ENCODE results near the gene OR3A3.
"Not testable (repeated sequence)": the region's sequence is repeated elsewhere in the genome, so short reads cannot be mapped to it uniquely, and the experiment has no call there.

OR3A3 gene

GRCh38 chr17:3400055-3400454 lies 11.1 kb upstream of the OR3A3 start:
- no peak overlapping the region for H3K4me3 ChIP-seq (ENCODE audit: low read depth, low read length)
- TF ChIP-seq, protein P1, sequence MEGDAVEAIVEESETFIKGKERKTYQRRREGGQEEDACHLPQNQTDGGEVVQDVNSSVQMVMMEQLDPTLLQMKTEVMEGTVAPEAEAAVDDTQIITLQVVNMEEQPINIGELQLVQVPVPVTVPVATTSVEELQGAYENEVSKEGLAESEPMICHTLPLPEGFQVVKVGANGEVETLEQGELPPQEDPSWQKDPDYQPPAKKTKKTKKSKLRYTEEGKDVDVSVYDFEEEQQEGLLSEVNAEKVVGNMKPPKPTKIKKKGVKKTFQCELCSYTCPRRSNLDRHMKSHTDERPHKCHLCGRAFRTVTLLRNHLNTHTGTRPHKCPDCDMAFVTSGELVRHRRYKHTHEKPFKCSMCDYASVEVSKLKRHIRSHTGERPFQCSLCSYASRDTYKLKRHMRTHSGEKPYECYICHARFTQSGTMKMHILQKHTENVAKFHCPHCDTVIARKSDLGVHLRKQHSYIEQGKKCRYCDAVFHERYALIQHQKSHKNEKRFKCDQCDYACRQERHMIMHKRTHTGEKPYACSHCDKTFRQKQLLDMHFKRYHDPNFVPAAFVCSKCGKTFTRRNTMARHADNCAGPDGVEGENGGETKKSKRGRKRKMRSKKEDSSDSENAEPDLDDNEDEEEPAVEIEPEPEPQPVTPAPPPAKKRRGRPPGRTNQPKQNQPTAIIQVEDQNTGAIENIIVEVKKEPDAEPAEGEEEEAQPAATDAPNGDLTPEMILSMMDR (IDR thresholded peaks at IDR 0.05; ENCODE audit: control insufficient read depth, extremely low read depth, insufficient read depth) = no peak
- no peak for DNase-seq (ENCODE audit: low read depth)

DNA sequence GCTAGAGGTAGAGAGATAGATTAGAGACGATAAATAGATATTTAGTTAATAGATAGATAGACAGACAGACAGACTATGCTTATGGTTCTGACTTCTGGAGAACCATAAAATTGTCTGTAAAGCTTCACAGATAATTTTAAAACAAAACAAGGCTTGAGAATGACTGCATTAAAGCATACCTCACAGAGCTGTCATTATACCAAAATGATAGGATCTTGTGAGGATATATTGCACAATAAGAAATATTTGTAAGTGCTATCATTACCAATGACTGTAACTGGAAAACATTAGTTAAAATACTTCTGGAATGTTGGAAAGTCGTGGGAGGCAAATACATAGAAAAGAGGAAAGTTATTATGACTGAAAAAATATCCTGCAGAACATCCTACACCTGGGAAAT lies 9.4 kb upstream of the OR3A3 start:
- TF ChIP-seq, protein P1 (IDR thresholded peaks at IDR 0.05; ENCODE audit: control insufficient read depth, extremely low read depth, insufficient read depth) = no peak
- no peak for DNase-seq (ENCODE audit: low read depth)
- H3K4me3 ChIP-seq (ENCODE audit: low read depth, low read length) = no peak overlapping the region

DNA sequence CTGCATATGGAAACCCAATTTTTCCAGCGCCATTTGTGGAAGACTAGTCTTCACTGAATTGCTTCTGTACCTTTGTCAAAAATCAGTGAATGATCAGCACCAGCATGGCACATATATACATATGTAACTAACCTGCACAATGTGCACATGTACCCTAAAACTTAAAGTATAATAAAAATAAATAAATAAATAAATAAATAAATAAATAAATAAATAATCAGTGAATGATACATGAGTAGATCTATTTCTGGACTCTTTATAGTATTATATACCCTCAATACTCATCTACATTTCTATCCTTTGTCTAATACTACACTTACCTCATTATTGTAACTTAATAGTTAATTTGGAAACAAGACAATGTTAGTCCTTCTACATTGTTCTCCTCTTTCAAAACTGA lies 7.3 kb upstream of the OR3A3 start:
- not testable (repeated sequence) for DNase-seq (ENCODE audit: low read depth)

DNA sequence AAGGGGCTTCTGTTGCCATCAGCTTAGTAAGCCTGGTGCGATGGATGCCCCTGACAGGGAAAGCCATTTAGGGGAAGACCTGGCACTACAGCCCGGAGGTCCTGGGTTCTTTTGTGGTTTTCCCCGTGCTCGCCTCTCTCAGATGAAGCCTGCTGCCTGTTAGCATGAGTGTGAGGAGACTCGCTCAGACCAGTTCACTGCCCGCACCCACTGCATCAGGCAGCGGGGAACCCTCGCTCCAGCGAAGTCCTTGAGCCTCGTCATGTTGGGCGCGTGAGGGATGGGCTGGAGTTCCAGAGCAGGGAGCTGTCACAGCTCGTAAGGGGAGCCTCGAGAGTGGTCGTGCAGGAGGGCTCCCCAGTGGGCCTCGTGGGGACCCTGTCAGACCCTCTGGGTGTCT lies 1.0 kb downstream of the OR3A3 start:
- DNase-seq (ENCODE audit: low read depth); H3K4me3 ChIP-seq (ENCODE audit: low read depth, low read length): not testable (repeated sequence)

More for the DNA sequence above, 7.3 kb upstream of the OR3A3 start:
- not testable (repeated sequence) for H3K4me3 ChIP-seq (ENCODE audit: low read depth, low read length)

GRCh38 chr17:3415610-3416009 lies 4.4 kb downstream of the OR3A3 start:
- TF ChIP-seq, protein P1 (IDR thresholded peaks at IDR 0.05; ENCODE audit: control insufficient read depth, extremely low read depth, insufficient read depth) = no peak
- DNase-seq (ENCODE audit: low read depth) = no peak
- no peak overlapping the region for H3K4me3 ChIP-seq (ENCODE audit: low read depth, low read length)

DNA sequence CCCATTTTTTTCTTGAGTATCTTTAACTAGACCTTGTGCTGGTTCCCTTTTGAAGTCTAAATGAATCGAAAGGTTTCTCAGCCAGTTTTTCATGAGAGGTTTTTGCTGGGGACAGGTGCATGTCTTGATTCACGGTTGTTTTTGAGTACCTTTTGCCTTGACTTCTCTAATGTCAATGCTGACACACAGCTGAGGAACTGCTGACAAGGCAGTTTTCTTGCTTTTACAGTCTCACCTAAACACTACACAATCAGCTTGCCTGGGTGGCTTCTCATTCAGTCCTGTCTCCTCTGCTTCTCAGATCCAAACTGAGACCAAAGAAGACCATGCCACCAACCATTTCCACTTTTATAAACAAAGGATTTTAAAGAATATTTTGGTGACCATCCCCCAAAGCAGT lies 7.1 kb downstream of the OR3A3 start:
- no peak for DNase-seq (ENCODE audit: low read depth)
- no peak overlapping the region for H3K4me3 ChIP-seq (ENCODE audit: low read depth, low read length)
- TF ChIP-seq, protein P1 (IDR thresholded peaks at IDR 0.05; ENCODE audit: control insufficient read depth, extremely low read depth, insufficient read depth) = no peak

- not testable (repeated sequence) for DNase-seq (ENCODE audit: low read depth); H3K4me3 ChIP-seq (ENCODE audit: low read depth, low read length)
Observed at GRCh38 chr17:3433215-3433614, 22.0 kb downstream of the OR3A3 start.

- no peak within 1 kb of the TSS for H3K4me3 ChIP-seq (ENCODE audit: low read depth, low read length)
- DNase-seq (ENCODE audit: low read depth) = no peak
- TF ChIP-seq, protein P1 (IDR thresholded peaks at IDR 0.05; ENCODE audit: control insufficient read depth, extremely low read depth, insufficient read depth) = no peak
Observed at GRCh38 chr17:3433741-3434140, 22.6 kb downstream of the OR3A3 start, which contains the start of gene OR1E2. TSS of gene OR1E2 (minus strand) at chr17:3433841. CDS start at chr17:3433841, 0 bp downstream.

- TF ChIP-seq, protein P1 (IDR thresholded peaks at IDR 0.05; ENCODE audit: control insufficient read depth, extremely low read depth, insufficient read depth) = no peak
- no peak overlapping the region for H3K4me3 ChIP-seq (ENCODE audit: low read depth, low read length)
- no peak for DNase-seq (ENCODE audit: low read depth)
Observed at GRCh38 chr17:3438368-3438767, 27.2 kb downstream of the OR3A3 start.

Measured in LNCaP clone FGC (cell line).